ENCODE measurements around the gene NHEJ1.

The NHEJ1 gene

GRCh38 chr2:219119422-219120043 is 41.1 kb downstream of the NHEJ1 start:
- DNase-seq = peak; percentile 1 to 42 (median 28)

- no peak for DNase-seq
These were observed 42.1 kb downstream of the NHEJ1 start for GRCh38 chr2:219118504-219118903.

GRCh38 chr2:219116776-219117646 is 43.6 kb downstream of the NHEJ1 start:
- DNase-seq = no peak

GRCh38 chr2:219112651-219113338 is 47.8 kb downstream of the NHEJ1 start:
- no peak for DNase-seq

GRCh38 chr2:219112062-219112406 is 48.6 kb downstream of the NHEJ1 start:
- DNase-seq = no peak

GRCh38 chr2:219111375-219112061 is 49.1 kb downstream of the NHEJ1 start:
- no peak for DNase-seq

- peak; percentile 3 to 58 (median 22) for DNase-seq
These were observed 51.1 kb downstream of the NHEJ1 start for GRCh38 chr2:219109471-219109870.

- no peak for DNase-seq
These were observed 52.9 kb downstream of the NHEJ1 start for GRCh38 chr2:219107758-219108157.

- DNase-seq = no peak
These were observed 54.4 kb downstream of the NHEJ1 start for GRCh38 chr2:219106251-219106650.

- DNase-seq = peak in 1 of 6 experiments; percentile 6
These were observed 56.2 kb downstream of the NHEJ1 start for GRCh38 chr2:219104107-219105035.

- no peak for DNase-seq
These were observed 61.3 kb downstream of the NHEJ1 start for GRCh38 chr2:219099329-219099728.

- no peak for DNase-seq
These were observed 65.1 kb downstream of the NHEJ1 start for GRCh38 chr2:219095406-219095935.

GRCh38 chr2:219094171-219094570 is 66.4 kb downstream of the NHEJ1 start:
- no peak for DNase-seq

GRCh38 chr2:219090436-219091299 is 69.9 kb downstream of the NHEJ1 start:
- DNase-seq = no peak

GRCh38 chr2:219089330-219089729 is 71.3 kb downstream of the NHEJ1 start:
- DNase-seq = no peak

- DNase-seq = no peak
These were observed 72.8 kb downstream of the NHEJ1 start for GRCh38 chr2:219087848-219088247.

GRCh38 chr2:219087361-219087760 is 73.3 kb downstream of the NHEJ1 start:
- DNase-seq = no peak

- no peak for DNase-seq
These were observed 74.4 kb downstream of the NHEJ1 start for GRCh38 chr2:219086196-219086595.

- no peak for DNase-seq
These were observed 75.8 kb downstream of the NHEJ1 start for GRCh38 chr2:219084791-219085190.

GRCh38 chr2:219082332-219082958 is 78.2 kb downstream of the NHEJ1 start:
- DNase-seq = no peak

Measured in stimulated activated naive CD4-positive, alpha-beta T cell (primary cell).